ENCODE results near the gene ENKD1.
A peak's percentile ranks its signal among the peaks of the same experiment; 100 is the strongest.

ENKD1 gene

DNA sequence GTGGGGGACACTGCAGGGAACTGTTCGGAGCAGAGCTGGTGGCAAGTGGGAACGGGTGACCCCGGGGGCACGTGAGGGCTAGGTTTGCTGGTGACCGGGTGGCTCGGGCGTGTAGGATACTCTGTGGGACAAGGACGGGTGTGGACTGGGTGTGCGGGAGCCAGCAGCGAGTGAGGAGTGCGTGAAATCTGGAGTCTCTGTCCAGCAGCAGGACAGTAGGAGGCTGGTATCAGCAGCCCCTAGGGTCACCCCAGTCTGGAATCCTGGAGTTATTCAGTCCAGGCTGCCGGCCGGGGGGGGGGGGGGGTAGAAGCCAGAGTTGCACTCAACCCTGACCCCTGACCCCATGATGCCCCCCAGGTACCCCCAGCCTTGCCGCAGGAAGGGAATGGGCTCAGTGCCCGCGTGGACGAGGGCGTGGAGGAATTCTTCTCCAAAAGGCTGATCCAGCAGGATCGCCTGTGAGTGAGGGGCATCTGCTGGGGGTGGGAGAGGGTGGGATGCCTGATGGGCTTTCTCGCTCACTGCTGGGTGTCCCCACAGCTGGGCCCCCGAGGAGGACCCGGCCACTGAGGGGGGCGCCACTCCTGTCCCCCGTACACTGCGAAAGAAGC is 12.7 kb downstream of the ENKD1 start:
- DNase-seq (ENCODE audit: low read depth, low spot score) = no peak
- no peak overlapping the region for H3K4me3 ChIP-seq (ENCODE audit: low read length)

DNA sequence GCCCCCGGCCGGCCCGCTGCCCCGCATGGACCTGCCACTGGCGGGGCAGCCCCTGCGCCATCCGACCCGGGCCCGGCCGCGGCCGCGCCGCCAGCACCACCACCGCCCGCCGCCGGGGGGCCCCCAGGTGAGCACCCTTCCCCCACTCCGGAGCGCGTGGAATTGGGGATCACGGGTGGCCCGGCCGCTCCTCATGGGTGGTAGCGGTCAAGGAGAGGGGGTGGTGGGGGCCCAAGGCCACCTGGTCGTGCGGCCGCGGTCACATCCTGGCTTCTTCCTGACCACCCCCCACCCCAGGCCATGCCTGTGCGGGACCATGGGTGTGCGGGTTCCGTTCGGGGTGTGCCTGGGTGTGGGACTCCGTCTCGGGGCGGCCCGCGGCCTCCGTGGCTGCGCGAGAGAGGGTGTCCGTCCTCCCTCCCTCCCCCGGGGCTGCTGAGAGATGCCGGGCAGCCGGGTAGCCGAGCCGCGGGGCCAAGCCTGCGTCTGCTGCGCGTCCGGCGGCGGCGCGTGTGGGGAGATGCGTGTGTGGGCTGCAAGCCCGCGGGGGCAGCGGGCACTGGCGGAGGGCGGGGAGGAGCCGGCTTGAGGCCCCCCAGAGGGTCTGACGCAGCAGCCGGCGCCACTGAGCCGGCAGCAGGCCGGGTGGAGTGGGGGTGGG is 13.3 kb downstream of the ENKD1 start:
- no peak for DNase-seq (ENCODE audit: low read depth, low spot score)
- H3K4me3 ChIP-seq (ENCODE audit: low read length) = no peak overlapping the region

DNA sequence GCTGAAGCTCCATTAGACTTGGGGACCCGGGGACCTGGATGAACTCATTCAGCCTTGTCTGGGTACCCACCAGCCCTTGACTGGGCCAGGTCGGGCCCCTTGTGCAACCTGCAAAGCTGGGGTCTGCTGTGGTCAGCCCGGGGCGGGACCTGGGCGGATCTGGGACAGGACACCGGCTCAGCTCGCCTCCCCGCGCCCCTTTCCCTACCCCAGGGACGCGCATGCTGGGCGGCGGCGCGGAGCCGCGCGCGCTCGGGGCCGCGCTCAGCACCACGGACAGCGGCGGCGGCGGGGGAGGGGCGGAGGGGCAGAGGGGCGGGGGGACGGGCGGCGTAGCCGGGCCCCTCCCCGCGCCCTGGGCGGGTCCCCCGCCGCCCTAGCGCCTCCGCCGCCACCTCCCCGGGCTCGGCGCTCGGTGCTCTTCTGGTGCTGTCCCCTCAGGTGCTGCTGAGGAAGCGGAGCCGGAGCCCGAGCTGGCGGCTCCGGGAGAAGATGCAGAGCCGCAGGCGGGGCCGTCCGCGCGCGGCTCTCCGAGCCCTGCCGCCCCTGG is 13.9 kb downstream of the ENKD1 start:
- DNase-seq (ENCODE audit: low read depth, low spot score) = no peak
- H3K4me3 ChIP-seq (ENCODE audit: low read length) = no peak overlapping the region

DNA sequence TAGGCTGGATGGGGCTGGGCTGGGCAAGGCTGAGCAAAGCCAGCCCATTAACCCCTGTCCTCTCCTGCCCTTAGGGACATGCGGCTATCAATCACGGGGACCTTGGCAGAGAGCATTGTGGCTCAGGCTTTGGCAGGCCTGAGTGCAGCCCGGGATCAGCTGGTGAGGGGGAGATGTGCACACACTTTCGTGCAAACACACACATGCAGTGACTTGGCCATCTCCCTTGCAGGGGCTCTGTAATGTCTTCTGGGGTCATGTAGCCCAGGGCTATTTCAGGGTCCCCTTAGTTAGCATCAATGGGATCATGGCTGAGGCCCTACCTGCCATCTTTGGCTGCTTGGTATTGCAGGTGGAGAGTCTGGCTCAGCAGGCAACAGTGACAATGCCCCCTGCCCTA is 14.7 kb downstream of the ENKD1 start:
- H3K4me3 ChIP-seq (ENCODE audit: low read length) = no peak overlapping the region

DNA sequence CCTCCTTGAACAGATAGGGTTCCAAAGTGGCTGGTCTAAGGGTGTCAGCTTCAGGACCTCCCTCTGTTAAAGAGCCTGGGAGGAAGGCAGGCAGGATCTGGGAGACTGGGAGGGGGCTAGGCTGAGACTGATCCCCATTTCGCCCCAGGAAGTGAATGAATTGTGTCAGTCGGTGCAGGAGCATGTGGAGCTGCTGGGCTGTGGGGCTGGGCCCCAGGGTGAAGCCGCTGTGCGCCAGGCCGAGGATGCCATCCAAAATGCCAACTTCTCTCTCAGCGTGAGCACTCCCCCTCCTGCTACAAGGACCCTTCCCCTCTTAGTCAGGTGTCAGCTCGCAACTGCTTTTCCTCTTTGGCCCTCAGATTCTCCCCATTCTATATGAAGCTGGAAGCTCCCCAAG is 15.5 kb downstream of the ENKD1 start:
- no peak overlapping the region for H3K4me3 ChIP-seq (ENCODE audit: low read length)
- no peak for DNase-seq (ENCODE audit: low read depth, low spot score)

More for the DNA sequence above, 14.7 kb downstream of the ENKD1 start:
- no peak for DNase-seq (ENCODE audit: low read depth, low spot score)

DNA sequence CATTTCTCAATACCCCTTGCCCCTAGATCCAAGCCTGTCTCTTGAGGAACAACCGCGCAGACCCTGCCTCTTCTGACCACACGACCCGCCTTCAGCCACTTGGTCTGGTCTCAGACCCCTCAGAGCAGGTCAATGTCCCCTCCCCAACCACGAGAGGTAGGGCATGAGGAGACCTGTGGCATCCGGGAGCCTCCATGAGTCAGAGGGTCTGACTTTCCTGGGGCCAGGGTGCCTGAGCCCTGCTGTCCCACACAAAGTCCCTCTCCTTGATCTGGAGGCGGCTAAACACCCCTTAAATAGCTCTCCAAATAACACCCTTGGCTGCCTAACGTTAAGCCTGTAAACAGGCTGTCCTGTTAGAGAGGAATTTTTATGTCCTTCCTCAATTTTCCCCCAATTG is 16.5 kb downstream of the ENKD1 start:
- no peak for DNase-seq (ENCODE audit: low read depth, low spot score)
- H3K4me3 ChIP-seq (ENCODE audit: low read length) = no peak overlapping the region

DNA sequence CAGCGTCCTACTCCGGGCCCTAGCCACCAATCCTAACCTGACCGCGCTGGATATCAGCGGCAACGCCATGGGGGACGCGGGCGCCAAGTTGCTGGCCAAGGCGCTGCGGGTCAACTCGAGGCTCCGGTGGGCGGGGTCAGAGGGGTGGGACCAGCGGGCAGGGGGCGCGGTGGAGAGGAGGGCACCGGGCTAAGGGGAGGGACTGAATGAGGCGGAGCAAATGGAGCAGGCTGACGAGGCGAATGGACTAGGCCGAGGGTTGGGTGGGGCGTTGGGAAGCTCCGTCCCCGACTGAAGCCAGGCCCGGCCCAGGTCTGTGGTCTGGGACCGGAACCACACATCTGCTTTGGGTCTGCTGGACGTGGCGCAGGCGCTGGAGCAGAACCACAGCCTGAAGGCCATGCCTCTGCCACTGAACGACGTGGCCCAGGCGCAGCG is 17.0 kb downstream of the ENKD1 start:
- no peak for DNase-seq (ENCODE audit: low read depth, low spot score)
- H3K4me3 ChIP-seq (ENCODE audit: low read length) = no peak overlapping the region

DNA sequence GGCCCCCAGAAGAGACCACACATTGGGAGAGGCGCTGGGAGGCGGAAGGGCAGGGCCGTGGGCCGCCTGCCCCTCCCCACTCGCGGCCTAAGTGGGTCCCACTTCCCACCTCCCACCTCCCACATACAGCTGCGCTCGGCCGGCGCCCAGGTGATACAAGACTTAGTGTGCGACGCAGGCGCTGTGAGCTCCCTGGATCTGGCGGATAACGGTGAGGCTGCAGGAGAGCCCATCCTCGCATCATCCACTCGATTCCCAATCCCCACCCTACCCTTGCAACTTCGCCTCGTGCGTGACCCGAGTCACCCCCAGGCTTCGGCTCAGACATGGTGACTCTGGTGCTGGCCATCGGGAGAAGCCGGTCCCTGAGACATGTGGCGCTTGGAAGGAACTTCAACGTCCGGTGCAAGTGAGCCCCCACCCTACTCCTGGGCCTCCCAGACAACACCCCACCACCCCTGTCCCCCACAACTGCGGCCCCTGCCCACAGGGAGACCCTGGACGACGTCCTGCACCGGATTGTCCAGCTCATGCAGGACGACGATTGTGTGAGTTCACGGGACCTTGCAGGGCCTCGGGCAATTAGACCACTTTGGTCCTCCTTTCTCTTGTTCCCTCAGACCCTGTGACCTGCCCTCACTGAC is 17.7 kb downstream of the ENKD1 start:
- H3K4me3 ChIP-seq (ENCODE audit: low read length) = no peak overlapping the region
- no peak for DNase-seq (ENCODE audit: low read depth, low spot score)

DNA sequence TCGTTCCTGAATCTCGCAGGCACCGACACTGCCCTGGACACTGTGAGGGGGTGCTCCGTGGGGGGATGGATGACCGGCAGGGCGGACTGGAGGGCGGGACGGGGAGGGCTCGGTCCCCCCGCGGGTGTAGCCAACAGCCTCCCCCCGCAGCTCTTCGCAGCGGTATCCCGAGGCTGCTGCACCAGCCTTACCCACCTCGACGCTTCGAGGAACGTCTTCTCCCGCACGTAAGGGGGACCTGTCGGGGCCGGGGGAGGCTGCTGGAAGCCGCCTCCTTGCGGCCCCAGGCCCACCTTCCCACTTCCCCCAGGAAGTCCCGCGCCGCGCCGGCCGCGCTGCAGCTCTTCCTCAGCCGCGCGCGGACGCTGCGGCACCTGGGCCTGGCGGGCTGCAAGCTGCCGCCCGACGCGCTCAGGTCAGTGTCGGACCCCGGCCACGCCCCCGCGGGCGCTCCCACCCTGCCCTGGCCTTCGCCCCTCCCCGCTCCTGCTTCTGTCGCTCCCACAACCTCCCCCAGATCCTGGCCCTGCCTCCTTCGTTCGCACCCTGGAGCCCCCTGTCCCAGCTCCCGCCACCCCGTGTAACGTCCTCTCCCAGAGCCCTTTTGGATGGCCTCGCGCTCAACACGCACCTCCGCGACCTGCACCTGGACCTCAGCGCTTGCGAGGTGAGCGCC is 18.3 kb downstream of the ENKD1 start:
- no peak overlapping the region for H3K4me3 ChIP-seq (ENCODE audit: low read length)
- DNase-seq (ENCODE audit: low read depth, low spot score) = no peak

DNA sequence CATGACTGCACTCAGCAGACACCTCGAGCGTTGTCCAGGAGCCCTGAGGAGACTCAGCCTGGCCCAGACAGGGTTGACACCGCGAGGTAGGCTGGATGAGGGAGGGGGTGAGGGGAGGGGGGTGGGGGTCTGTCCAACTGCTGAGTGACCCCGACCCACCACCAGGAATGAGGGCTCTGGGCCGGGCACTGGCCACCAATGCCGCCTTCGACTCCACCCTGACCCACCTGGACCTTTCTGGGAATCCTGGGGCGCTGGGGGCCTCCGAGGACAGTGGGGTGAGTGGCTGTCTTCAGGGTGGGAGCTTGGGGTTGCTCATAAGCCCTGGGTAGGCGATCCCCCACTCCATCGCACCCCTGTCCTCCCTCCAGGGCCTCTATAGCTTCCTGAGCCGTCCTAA is 18.9 kb downstream of the ENKD1 start:
- DNase-seq (ENCODE audit: low read depth, low spot score) = no peak
- H3K4me3 ChIP-seq (ENCODE audit: low read length) = no peak overlapping the region

DNA sequence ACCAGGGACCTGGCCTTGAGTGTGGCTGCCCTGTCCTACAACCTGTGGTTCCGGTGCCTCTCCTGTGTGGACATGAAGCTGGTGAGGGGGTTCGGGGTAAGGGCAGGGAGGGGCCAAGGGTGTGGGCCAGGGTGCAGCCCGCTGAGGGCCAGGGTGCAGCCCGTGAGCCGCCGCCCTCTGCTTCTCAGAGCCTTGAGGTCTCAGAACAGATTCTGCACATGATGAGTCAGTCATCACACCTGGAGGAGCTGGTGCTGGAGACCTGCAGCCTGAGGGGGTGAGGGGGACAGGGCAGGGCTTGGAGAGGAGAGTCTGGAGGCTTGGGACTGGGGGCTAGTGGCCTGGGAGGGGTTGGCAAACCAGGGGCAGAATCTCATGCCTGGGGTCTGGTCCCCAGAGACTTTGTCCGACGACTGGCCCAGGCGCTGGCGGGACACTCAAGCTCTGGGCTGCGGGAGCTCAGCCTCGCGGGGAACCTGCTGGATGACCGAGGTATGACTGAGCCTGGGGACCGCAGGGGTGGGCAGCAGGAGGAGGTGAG is 19.4 kb downstream of the ENKD1 start:
- no peak overlapping the region for H3K4me3 ChIP-seq (ENCODE audit: low read length)
- no peak for DNase-seq (ENCODE audit: low read depth, low spot score)

DNA sequence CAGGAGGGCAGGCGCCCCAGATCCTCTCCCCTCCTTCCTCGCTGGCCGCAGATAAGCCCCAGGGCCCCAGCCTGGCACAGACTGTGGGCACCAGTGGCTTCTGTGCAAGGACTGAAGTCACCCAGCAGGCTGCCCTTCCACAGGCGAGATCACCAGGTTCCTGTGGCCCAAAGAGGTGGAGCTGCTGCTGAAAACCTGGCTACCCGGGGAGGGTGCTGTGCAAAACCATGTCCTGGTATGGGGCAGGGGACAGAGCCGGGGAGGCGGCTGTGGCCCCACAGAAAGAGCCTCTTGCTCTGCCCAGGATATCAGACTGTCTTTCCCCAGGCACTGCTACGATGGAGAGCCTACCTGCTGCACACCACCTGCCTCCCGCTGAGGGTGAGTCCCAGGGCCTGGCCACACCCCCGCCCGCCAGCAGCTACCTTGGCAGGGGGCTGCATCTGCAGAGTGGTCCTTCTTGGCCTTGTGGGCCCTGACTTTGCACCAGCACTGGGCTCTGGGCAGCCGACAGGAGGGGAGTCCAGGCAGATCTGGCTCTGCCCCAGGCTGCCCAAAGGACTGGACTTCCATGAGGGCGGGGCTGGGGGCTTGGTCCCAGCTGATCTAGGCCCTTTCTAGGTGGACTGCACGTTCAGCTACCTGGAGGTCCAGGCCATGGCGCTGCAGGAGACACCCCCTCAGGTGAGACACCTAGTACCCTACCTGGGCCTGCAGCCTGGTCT is 21.0 kb downstream of the ENKD1 start:
- H3K4me3 ChIP-seq (ENCODE audit: low read length) = peak overlapping the region; percentile 92
- DNase-seq (ENCODE audit: low read depth, low spot score) = no peak

DNA sequence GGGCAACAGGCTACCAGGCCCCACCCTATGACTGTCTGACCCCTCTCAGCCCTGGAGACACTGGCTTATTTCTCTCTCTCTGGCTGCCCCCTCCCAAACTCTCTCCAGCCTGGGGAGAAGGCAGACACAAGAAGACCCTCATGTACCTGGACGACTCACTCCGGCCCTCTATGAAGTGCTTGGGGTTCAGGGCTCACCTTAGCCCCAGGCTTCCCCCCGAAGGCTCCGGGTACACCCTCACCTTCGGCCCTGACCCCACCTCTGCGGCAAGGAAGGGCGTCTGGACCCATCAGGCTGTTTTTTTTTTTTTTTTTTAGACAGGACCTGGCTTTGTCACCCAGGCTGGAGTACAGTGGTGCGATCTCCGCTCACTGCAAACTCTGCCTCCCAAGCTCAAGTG is 22.5 kb downstream of the ENKD1 start:
- no peak overlapping the region for H3K4me3 ChIP-seq (ENCODE audit: low read length)
- no peak for DNase-seq (ENCODE audit: low read depth, low spot score)

DNA sequence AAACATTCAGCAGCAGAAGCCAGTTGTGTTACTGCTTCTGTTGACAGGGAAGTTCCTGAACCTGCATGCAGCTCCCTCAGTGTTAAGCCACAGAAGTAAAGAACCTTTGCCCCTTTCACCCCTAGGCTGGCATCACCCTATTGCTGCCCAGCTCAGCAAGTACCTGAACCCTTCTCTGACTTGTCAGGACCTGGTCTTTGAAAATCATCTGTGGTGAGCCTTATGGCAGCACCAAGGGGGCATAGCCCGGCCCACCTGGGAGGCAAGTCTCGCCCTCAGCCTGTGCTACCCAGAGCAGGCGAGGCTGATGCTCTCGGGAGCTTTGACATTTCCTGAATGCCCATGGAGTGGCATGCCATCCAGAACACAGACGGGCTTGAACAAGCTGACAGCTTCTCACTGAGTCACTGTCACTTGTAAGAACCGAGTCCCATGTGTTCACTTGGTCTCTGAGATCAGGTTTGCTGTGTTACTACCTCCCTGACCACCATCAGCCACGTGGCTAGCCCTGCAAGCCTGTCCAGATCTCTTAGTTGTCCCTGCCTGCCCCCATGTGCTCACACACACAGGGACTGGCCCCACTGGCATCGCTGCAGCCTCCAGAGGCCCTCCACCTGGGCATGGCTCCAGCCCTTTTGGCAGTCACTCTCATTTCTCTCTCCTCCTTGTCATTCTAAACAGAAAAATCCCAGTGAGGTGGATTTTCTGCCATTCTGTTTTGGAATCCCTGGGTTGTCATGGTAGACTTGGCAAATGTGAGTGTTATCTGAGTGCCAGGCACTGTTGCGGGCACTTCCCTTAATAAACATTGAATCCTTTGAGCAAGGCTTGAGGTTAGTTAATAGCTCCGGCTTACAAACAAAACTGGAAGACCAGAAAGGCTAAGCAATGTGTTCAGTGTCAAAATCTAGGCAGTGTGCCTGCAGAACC is 24.5 kb downstream of the ENKD1 start:
- H3K4me3 ChIP-seq (ENCODE audit: low read length) = no peak overlapping the region
- DNase-seq (ENCODE audit: low read depth, low spot score) = no peak

DNA sequence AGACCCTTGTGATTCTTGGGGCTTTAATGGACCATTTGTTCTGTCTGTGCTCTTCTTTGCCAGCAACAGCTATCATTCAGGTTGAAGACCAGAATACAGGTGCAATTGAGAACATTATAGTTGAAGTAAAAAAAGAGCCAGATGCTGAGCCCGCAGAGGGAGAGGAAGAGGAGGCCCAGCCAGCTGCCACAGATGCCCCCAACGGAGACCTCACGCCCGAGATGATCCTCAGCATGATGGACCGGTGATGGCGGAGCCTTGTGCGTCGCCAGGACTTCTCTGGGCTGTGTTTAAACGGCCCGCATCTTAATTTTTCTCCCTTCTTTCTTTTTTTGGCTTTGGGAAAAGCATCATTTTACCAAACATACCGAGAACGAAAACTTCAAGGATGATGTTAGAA is 28.9 kb downstream of the ENKD1 start:
- DNase-seq (ENCODE audit: low read depth, low spot score) = no peak

DNA sequence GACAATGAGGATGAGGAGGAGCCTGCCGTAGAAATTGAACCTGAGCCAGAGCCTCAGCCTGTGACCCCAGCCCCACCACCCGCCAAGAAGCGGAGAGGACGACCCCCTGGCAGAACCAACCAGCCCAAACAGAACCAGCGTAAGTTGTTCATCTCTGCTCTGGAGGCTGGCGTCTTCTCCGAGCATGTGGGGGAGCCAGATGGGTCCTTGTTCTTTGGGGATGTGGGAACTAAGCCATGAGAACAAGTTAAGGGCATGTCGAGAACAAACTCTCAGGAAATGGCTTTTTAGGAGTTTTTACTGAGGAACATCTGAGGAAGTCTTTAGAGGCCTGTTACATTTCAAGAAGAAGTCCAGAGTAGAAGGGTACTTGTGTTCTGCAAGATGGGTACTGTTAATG is 29.8 kb downstream of the ENKD1 start:
- no peak overlapping the region for H3K4me3 ChIP-seq (ENCODE audit: low read length)
- no peak for DNase-seq (ENCODE audit: low read depth, low spot score)

More for the DNA sequence above, 28.9 kb downstream of the ENKD1 start:
- H3K4me3 ChIP-seq (ENCODE audit: low read length) = no peak overlapping the region

DNA sequence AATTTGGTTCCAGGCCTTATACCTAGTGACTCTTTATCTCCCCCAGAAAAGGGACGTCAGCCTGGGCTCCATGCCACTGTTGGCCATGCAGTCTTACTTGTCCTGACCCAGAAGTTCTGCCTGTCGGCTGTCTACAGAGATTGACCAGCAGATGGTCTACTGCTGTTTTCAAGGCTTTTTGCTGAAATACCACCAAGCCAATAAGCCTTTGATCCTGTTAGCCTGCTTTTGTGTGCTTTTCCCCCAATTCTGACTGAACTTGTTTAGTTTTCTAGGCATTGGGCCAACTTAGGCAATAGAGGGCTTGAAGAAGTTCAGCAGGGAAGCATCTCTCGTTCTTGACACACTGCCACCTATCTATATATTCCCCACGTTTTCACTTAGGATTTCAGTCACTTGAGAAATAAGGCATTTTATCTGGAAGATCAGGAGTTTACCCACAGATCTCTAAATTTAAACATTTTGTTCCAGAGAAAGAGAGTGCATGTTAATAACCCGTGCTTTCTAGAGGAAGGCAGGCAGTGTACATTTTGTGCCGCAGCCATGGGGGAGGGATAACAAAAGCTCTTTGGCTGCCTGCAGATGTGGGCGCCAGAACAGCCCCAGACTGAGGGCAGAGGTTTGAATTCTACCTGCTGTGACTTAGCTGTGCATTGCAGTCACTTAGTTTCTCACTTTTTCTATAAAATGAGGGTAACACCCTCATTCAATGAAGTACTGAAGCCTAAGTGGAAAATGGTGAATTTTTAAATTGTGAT is 34.0 kb downstream of the ENKD1 start:
- no peak overlapping the region for H3K4me3 ChIP-seq (ENCODE audit: low read length)
- DNase-seq (ENCODE audit: low read depth, low spot score) = no peak
